Neural progenitor cell (in vitro differentiated cells): ENCODE measurements around the gene KIF22.

Experiments
- CTCF ChIP-seq: fragments of 200-600 bp; sonication (generic); IDR thresholded peaks from 2 replicates; pipeline ENCODE4 v1.5.1; 2017; ENCODE audit warnings: antibody characterized with exemption, mild to moderate bottlenecking
- EZH2 ChIP-seq: fragments of 200-600 bp; sonication (generic); IDR thresholded peaks from 2 replicates; pipeline ENCODE4 v1.6.1; 2017; ENCODE audit warnings: antibody characterized with exemption, mild to moderate bottlenecking, moderate library complexity
- EZH2phosphoT487 ChIP-seq: fragments of 200-600 bp; sonication (generic); IDR thresholded peaks from 2 replicates; pipeline ENCODE4 v1.6.1; 2017; ENCODE audit warnings: antibody characterized with exemption

GRCh38 chr16:29794231-29794710 is 3.7 kb downstream of the KIF22 start:
- TF ChIP-seq CTCF (no peak), EZH2 (no peak), EZH2phosphoT487 (no peak)
